Measurements from ENCODE around the gene NCMAP. TPM values are rescaled to one million over a fixed set of nuclear protein-coding genes. Genes with fewer than 3 reads are reported as not detected.
"Not testable (repeated sequence)": the region's sequence is repeated elsewhere in the genome, so short reads cannot be mapped to it uniquely, and the experiment has no call there.

The NCMAP gene
- total RNA-seq, 2 experiments from 2014 or later: 0.99 to 1.1 TPM

- intact Hi-C loops (cut with micrococcal nuclease; ENCODE audit: unreplicated experiment): no loop called here
- no peaks in the 10 kb centered on the region for H4K20me1 ChIP-seq (ENCODE audit: insufficient read depth, low read length)
- peak overlapping the region; percentile 78 for H2AFZ ChIP-seq (ENCODE audit: low read length)
- no peaks in the 10 kb centered on the region for H3K9me2 ChIP-seq (ENCODE audit: insufficient read depth, low read length)
- H3K79me2 ChIP-seq (ENCODE audit: insufficient read depth, low read depth, low read length): no peaks in the 10 kb centered on the region
- TF ChIP-seq EZH2phosphoT487 (IDR thresholded peaks at IDR 0.05; ENCODE audit: borderline replicate concordance, low read depth, low read length) (no peak), CTCF (conservative IDR thresholded peaks at IDR 0.05; ENCODE audit: low read length) (no peak)
- peaks cover 69% of the 10 kb centered on the region for H3K4me1 ChIP-seq (ENCODE audit: insufficient read depth, low read length, poor library complexity, severe bottlenecking)
- no TSS peak for BruUV-seq (replicated peaks)
- no peaks in the 10 kb centered on the region for H3K36me3 ChIP-seq (ENCODE audit: insufficient read depth, low read length)
- ChIA-PET CTCF (ENCODE audit: unreplicated experiment) (interaction anchor here (1.5 kb wide), 1 partner anchor 11 kb away, joined by 8 read pairs; no protein-coding TSS in a partner anchor), POLR2A (interaction anchor here (0.5 to 2.8 kb wide), 10 partner anchors 11 to 389 kb away, joined by 3 to 16 read pairs (median 4); partner anchors contain the start of gene CLIC4)
- peak overlapping the region; percentile 63 for H3K4me2 ChIP-seq (ENCODE audit: low read length)
- DNase-seq (ENCODE audit: low spot score): no peak
- peak overlapping the region; percentile 58 for H3K27ac ChIP-seq (ENCODE audit: low read depth, low read length, poor library complexity, severe bottlenecking)
- H3K4me3 ChIP-seq (ENCODE audit: low read depth, low read length, poor library complexity, severe bottlenecking): peak overlapping the region; percentile 5
- no peaks in the 10 kb centered on the region for H3K9me3 ChIP-seq (ENCODE audit: low read length)
Measured at GRCh38 chr1:24547195-24547594, 8.7 kb upstream of the NCMAP start.

- peak overlapping the region; percentile 78; the same call in 1 of the 2 replicates for H2AFZ ChIP-seq (ENCODE audit: low read length)
- no peaks in the 10 kb centered on the region for H3K9me3 ChIP-seq (ENCODE audit: low read length)
- intact Hi-C loops (cut with micrococcal nuclease; ENCODE audit: unreplicated experiment): no loop called here
- ChIA-PET CTCF (ENCODE audit: unreplicated experiment) (interaction anchor here (0.9 to 1.5 kb wide), 2 partner anchors 10 to 31 kb away, joined by 3 to 8 read pairs; no protein-coding TSS in a partner anchor), POLR2A (interaction anchor here (0.6 to 2.8 kb wide), 10 partner anchors 10 to 395 kb away, joined by 3 to 16 read pairs (median 3); no protein-coding TSS in a partner anchor)
- H3K4me3 ChIP-seq (ENCODE audit: low read depth, low read length, poor library complexity, severe bottlenecking): peak overlapping the region; percentile 5
- H3K4me1 ChIP-seq (ENCODE audit: insufficient read depth, low read length, poor library complexity, severe bottlenecking): peaks cover 71% of the 10 kb centered on the region
- TF ChIP-seq EZH2phosphoT487 (IDR thresholded peaks at IDR 0.05; ENCODE audit: borderline replicate concordance, low read depth, low read length) (no peak), CTCF (conservative IDR thresholded peaks at IDR 0.05; ENCODE audit: low read length) (no peak)
- H4K20me1 ChIP-seq (ENCODE audit: insufficient read depth, low read length): no peaks in the 10 kb centered on the region
- BruUV-seq (replicated peaks): no TSS peak
- DNase-seq (ENCODE audit: low spot score): no peak
- no peaks in the 10 kb centered on the region for H3K79me2 ChIP-seq (ENCODE audit: insufficient read depth, low read depth, low read length)
- no peaks in the 10 kb centered on the region for H3K9me2 ChIP-seq (ENCODE audit: insufficient read depth, low read length)
- H3K4me2 ChIP-seq (ENCODE audit: low read length): peak overlapping the region; percentile 63
- H3K36me3 ChIP-seq (ENCODE audit: insufficient read depth, low read length): no peaks in the 10 kb centered on the region
- H3K27ac ChIP-seq (ENCODE audit: low read depth, low read length, poor library complexity, severe bottlenecking): peak overlapping the region; percentile 58
Measured at GRCh38 chr1:24548070-24548469, 7.8 kb upstream of the NCMAP start.

GRCh38 chr1:24549210-24549609, 6.7 kb upstream of the NCMAP start:
- H3K36me3 ChIP-seq (ENCODE audit: insufficient read depth, low read length); BruUV-seq (replicated peaks); H3K79me2 ChIP-seq (ENCODE audit: insufficient read depth, low read depth, low read length); CTCF ChIA-PET (ENCODE audit: unreplicated experiment); H3K9me2 ChIP-seq (ENCODE audit: insufficient read depth, low read length); intact Hi-C loops (cut with micrococcal nuclease; ENCODE audit: unreplicated experiment); DNase-seq (ENCODE audit: low spot score); H3K9me3 ChIP-seq (ENCODE audit: low read length); H4K20me1 ChIP-seq (ENCODE audit: insufficient read depth, low read length): not testable (repeated sequence)
- peak overlapping the region; percentile 63 for H3K4me2 ChIP-seq (ENCODE audit: low read length)
- POLR2A ChIA-PET: interaction anchor here (0.5 to 2.8 kb wide), 5 partner anchors 9 to 361 kb away, joined by 3 to 16 read pairs (median 6); no protein-coding TSS in a partner anchor
- peaks cover 71% of the 10 kb centered on the region for H3K4me1 ChIP-seq (ENCODE audit: insufficient read depth, low read length, poor library complexity, severe bottlenecking)
- peak overlapping the region; percentile 78; the same call in 1 of the 2 replicates for H2AFZ ChIP-seq (ENCODE audit: low read length)
- H3K27ac ChIP-seq (ENCODE audit: low read depth, low read length, poor library complexity, severe bottlenecking): peak overlapping the region; percentile 58
- H3K4me3 ChIP-seq (ENCODE audit: low read depth, low read length, poor library complexity, severe bottlenecking): peak overlapping the region; percentile 27

All from OCI-LY7 (cell line).